HCT116 (cell line): Measurements from ENCODE around the gene INMT. TPM values are rescaled to one million over a fixed set of nuclear protein-coding genes. Genes with fewer than 3 reads are reported as not detected.

Experiments
- ATAC-seq: fragments of 200-7000 bp; cut with Tn5 transposase; 2 replicates; pipeline ENCODE4 v1.9.1; 2020; ENCODE audit warnings: mild to moderate bottlenecking, moderate library complexity
- BruUV-seq: library from RNA; stranded (reverse); fragments of 400-500 nt; replicated peaks from 2 replicates; lab custom pipeline; 2021; lab: Mats Ljungman, UMichigan
- CTCF ChIA-PET: fragments of 300-600 bp; sonication (Branson Sonifier 250); formaldehyde crosslinking; loops from one replicate; lab custom pipeline; 2021; ENCODE audit warnings: antibody characterized with exemption; lab: Charles Lee
- POLR2A ChIA-PET: fragments of 300-600, 350-600 bp; sonication (Branson Sonifier 250); formaldehyde crosslinking; loops from one replicate; lab custom pipeline; 2021; ENCODE audit warnings: antibody characterized with exemption; lab: Charles Lee
- RAD21 ChIA-PET, 2 experiments: fragments of 300-600 bp; sonication (Branson Sonifier 250); formaldehyde crosslinking; loops; one replicate each; lab custom pipeline; 2023; ENCODE audit warnings: low total read pairs in 2 of 2; ENCODE audit not compliant: uncharacterized antibody in 2 of 2, unreplicated experiment in 2 of 2, low non-redundant PET in 1 of 2; lab: Charles Lee
- DNase-seq: peaks from one replicate; pipeline ENCODE4 v3.0.0-alpha.2; 2010; ENCODE audit warnings: low read depth, low spot score
- H2AFZ ChIP-seq: fragments of 200-600 bp; shearing (Covaris generic), sonication (generic); 2 replicates; pipeline ENCODE4 v1.6.1; 2017; ENCODE audit warnings: low read depth, mixed run types, mixed read lengths, antibody characterized with exemption, low read length; ENCODE audit not compliant: poor library complexity, severe bottlenecking
- H3K27ac ChIP-seq: 2 replicates; pipeline ENCODE4 v1.5.1; 2012; ENCODE audit warnings: low read depth, low read length
- H3K27me3 ChIP-seq: fragments of 200-600 bp; sonication (generic); 2 replicates; pipeline ENCODE4 v1.6.1; 2016; ENCODE audit warnings: mixed run types, low read length, mixed read lengths; ENCODE audit not compliant: insufficient read depth
- H3K36me3 ChIP-seq, 2 experiments: fragments of 200-500 bp in 1 of 2; fragments of 200-600 bp in 1 of 2; sonication (Bioruptor generic) in 1 of 2; sonication (generic) in 1 of 2; 2 replicates each; pipeline versions ENCODE4 v1.5.1 to v1.6.1; 2014 to 2016; ENCODE audit warnings: low read length in 2 of 2, inconsistent platforms in 1 of 2, mixed read lengths in 1 of 2, mixed run types in 1 of 2; ENCODE audit not compliant: insufficient read depth in 2 of 2, control insufficient read depth in 1 of 2
- H3K4me1 ChIP-seq, 2 experiments: fragments of 200-600 bp in 1 of 2; sonication (generic) in 1 of 2; 2 replicates each; pipeline versions ENCODE4 v1.5.1 to v1.6.1; 2012 to 2017; ENCODE audit warnings: low read length in 2 of 2, inconsistent platforms in 1 of 2, mild to moderate bottlenecking in 1 of 2, mixed read lengths in 1 of 2, mixed run types in 1 of 2, moderate library complexity in 1 of 2; ENCODE audit not compliant: insufficient read depth in 2 of 2, control insufficient read depth in 1 of 2
- H3K4me2 ChIP-seq: fragments of 200-600 bp; sonication (generic); 2 replicates; pipeline ENCODE4 v1.6.1; 2017; ENCODE audit warnings: mixed run types, low read length, mixed read lengths
- H3K4me3 ChIP-seq, 2 experiments: fragments of 200-600 bp in 1 of 2; sonication (generic) in 1 of 2; replicated peaks in 1 of 2; 2 replicates each; pipeline ENCODE4 v1.5.1; 2011 to 2016; ENCODE audit warnings: low read length in 2 of 2, control low read depth in 1 of 2, low read depth in 1 of 2, mild to moderate bottlenecking in 1 of 2, mixed read lengths in 1 of 2, mixed run types in 1 of 2
- H3K79me2 ChIP-seq: fragments of 200-600 bp; sonication (generic); 2 replicates; pipeline ENCODE4 v1.6.1; 2017; ENCODE audit warnings: mild to moderate bottlenecking, mixed run types, low read length, moderate library complexity, mixed read lengths; ENCODE audit not compliant: insufficient read depth
- H3K9ac ChIP-seq: fragments of 200-600 bp; sonication (generic); 2 replicates; pipeline ENCODE4 v1.6.1; 2016; ENCODE audit warnings: low read length, mixed read lengths
- H3K9me2 ChIP-seq: fragments of 200-600 bp; sonication (generic), shearing (Covaris generic); 2 replicates; pipeline ENCODE4 v1.6.1; 2017; ENCODE audit warnings: mixed run types, mild to moderate bottlenecking, moderate library complexity; ENCODE audit not compliant: insufficient read depth
- H3K9me3 ChIP-seq, 2 experiments: fragments of 200-500 bp in 1 of 2; fragments of 200-600 bp in 1 of 2; sonication (Bioruptor generic) in 1 of 2; sonication (generic) in 1 of 2; 2 replicates each; pipeline ENCODE4 v1.6.1; 2014 to 2017; ENCODE audit warnings: low read length in 2 of 2, mixed read lengths in 2 of 2, inconsistent platforms in 1 of 2, low read depth in 1 of 2, mild to moderate bottlenecking in 1 of 2, mixed run types in 1 of 2, moderate library complexity in 1 of 2; ENCODE audit not compliant: control insufficient read depth in 1 of 2, insufficient read depth in 1 of 2
- H4K20me1 ChIP-seq: fragments of 200-600 bp; sonication (generic), shearing (Covaris generic); 2 replicates; pipeline ENCODE4 v1.6.1; 2017; ENCODE audit warnings: mixed run types, mild to moderate bottlenecking, moderate library complexity; ENCODE audit not compliant: insufficient read depth
- CBX3 ChIP-seq: IDR thresholded peaks from 2 replicates; pipeline ENCODE4 v1.6.1; 2012; ENCODE audit warnings: low read depth
- CEBPB ChIP-seq: IDR thresholded peaks from 2 replicates; pipeline ENCODE4 v1.6.1; 2012; ENCODE audit warnings: low read depth
- POLR2A ChIP-seq: IDR thresholded peaks from 2 replicates; pipeline ENCODE4 v1.7.0; 2011; ENCODE audit warnings: borderline replicate concordance; ENCODE audit not compliant: insufficient read depth, insufficient read length; ENCODE audit errors: extremely low read depth
- POLR2AphosphoS5 ChIP-seq: IDR thresholded peaks from 2 replicates; pipeline ENCODE4 v1.6.1; 2011; ENCODE audit warnings: mild to moderate bottlenecking, low read depth, low read length, moderate library complexity
- RAD21 ChIP-seq: IDR thresholded peaks from 2 replicates; pipeline ENCODE4 v1.6.1; 2012; ENCODE audit warnings: low read depth, mild to moderate bottlenecking
- intact Hi-C: fragments of 100-400 bp; cut with micrococcal nuclease; formaldehyde crosslinking; loops from 2 replicates; pipeline ENCODE4 v1.10.0; 2022
- total RNA-seq: library from RNA; stranded (reverse); gene quantifications from one replicate; pipeline ENCODE4 v1.2.1, GENCODE V29; 2021; ENCODE audit not compliant: unreplicated experiment
- TF ChIP-seq, protein P1 (sequence below), 3 experiments: fragments of 200-600 bp in 1 of 3; sonication (generic) in 1 of 3; IDR thresholded peaks in 2 of 3; conservative IDR thresholded peaks in 1 of 3; 2 replicates each; pipeline ENCODE4 v1.5.1; 2012 to 2017; ENCODE audit warnings: low read depth in 2 of 3, low read length in 2 of 3, antibody characterized with exemption in 1 of 3, borderline replicate concordance in 1 of 3, control low read depth in 1 of 3, mild to moderate bottlenecking in 1 of 3, mixed read lengths in 1 of 3, mixed run types in 1 of 3, moderate library complexity in 1 of 3; ENCODE audit not compliant: insufficient read depth in 1 of 3
- TF ChIP-seq, protein P2 (sequence below): IDR thresholded peaks from 2 replicates; pipeline ENCODE4 v1.6.1; 2011; ENCODE audit warnings: mild to moderate bottlenecking, low read length, moderate library complexity; ENCODE audit not compliant: insufficient replicate concordance; ENCODE audit errors: extremely low read depth
- TF ChIP-seq, protein P3 (sequence below): IDR thresholded peaks from 2 replicates; pipeline ENCODE4 v1.6.1; 2012

Gene INMT
- total RNA-seq, 1 experiment from 2014 or later, result 0.32 TPM

DNA sequence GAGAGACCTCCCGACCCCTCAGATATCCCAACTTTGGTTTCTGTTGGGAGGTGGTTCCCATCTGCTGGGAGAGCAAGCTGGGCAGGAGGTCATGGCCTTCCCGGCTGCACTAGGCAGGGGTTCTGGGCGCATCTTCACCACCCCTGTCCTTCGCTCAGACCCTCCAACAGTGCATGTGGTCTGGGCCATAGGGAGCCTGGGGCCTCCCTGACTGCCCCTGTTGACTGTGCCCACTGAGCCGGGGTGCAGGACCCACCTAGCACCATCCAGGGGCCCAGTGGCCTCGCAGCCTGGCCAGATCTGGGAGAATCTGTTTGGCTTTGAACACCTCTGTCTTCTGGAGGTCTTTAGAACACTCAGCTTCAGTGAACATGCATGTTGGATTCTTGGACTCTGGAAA lies 18.7 kb upstream of the INMT start:
- Histone ChIP-seq H3K4me1 (no peaks in the 10 kb centered on the region), H3K79me2 (no peaks in the 10 kb centered on the region), H3K4me3 (no peak overlapping the region), H3K9me3 (no peaks in the 10 kb centered on the region), H4K20me1 (no peaks in the 10 kb centered on the region), H2AFZ (no peak overlapping the region), H3K4me2 (no peak overlapping the region), H3K9ac (no peak overlapping the region), H3K36me3 (no peaks in the 10 kb centered on the region), H3K27me3 (peaks cover 9% of the 10 kb centered on the region; the same call in 1 of the 2 replicates), H3K9me2 (no peaks in the 10 kb centered on the region), H3K27ac (no peak overlapping the region)
- no peak for DNase-seq
- intact Hi-C loops, result no loop called here
- CTCF ChIA-PET, result no interaction called here
- RAD21 ChIA-PET, result no interaction called here
- no peak for ATAC-seq
- BruUV-seq, result no TSS peak
- TF ChIP-seq, protein P1, sequence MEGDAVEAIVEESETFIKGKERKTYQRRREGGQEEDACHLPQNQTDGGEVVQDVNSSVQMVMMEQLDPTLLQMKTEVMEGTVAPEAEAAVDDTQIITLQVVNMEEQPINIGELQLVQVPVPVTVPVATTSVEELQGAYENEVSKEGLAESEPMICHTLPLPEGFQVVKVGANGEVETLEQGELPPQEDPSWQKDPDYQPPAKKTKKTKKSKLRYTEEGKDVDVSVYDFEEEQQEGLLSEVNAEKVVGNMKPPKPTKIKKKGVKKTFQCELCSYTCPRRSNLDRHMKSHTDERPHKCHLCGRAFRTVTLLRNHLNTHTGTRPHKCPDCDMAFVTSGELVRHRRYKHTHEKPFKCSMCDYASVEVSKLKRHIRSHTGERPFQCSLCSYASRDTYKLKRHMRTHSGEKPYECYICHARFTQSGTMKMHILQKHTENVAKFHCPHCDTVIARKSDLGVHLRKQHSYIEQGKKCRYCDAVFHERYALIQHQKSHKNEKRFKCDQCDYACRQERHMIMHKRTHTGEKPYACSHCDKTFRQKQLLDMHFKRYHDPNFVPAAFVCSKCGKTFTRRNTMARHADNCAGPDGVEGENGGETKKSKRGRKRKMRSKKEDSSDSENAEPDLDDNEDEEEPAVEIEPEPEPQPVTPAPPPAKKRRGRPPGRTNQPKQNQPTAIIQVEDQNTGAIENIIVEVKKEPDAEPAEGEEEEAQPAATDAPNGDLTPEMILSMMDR (IDR thresholded peaks at IDR 0.05 in 2 of 3, conservative IDR thresholded peaks at IDR 0.05 in 1 of 3; ENCODE audit: borderline replicate concordance in 1 of 3, insufficient read depth in 1 of 3, low read depth in 2 of 3, low read length in 2 of 3), result no peak
- TF ChIP-seq RAD21 (no peak), POLR2A (no peak), CBX3 (no peak), POLR2AphosphoS5 (no peak), CEBPB (no peak)
- TF ChIP-seq, protein P2, sequence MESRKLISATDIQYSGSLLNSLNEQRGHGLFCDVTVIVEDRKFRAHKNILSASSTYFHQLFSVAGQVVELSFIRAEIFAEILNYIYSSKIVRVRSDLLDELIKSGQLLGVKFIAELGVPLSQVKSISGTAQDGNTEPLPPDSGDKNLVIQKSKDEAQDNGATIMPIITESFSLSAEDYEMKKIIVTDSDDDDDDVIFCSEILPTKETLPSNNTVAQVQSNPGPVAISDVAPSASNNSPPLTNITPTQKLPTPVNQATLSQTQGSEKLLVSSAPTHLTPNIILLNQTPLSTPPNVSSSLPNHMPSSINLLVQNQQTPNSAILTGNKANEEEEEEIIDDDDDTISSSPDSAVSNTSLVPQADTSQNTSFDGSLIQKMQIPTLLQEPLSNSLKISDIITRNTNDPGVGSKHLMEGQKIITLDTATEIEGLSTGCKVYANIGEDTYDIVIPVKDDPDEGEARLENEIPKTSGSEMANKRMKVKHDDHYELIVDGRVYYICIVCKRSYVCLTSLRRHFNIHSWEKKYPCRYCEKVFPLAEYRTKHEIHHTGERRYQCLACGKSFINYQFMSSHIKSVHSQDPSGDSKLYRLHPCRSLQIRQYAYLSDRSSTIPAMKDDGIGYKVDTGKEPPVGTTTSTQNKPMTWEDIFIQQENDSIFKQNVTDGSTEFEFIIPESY, result no peak
- TF ChIP-seq, protein P3, sequence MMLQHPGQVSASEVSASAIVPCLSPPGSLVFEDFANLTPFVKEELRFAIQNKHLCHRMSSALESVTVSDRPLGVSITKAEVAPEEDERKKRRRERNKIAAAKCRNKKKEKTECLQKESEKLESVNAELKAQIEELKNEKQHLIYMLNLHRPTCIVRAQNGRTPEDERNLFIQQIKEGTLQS, result no peak
- POLR2A ChIA-PET, result no interaction called here
